ENCODE data around the gene HOXB2.

The HOXB2 gene

DNA sequence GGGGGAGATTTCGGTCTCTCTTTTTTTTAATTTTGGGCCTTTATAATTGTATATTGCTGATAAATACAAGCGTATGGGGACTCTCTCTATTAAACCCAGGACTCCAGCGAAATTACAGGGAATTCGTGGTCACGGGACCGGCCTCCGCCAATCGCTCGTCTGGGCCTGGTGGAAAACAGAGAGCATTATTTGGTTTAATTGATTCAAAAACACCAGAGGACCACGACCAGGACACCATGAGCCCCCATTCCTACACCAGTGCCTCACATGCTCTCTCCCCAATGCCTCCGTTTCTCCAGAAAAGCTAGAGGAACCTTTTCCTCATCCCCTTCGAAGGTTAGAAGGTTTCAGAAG, at the start of gene HOXB2:
TSS of gene HOXB2 (minus strand) at position 88 of the 354 bp plus-strand sequence. CDS start 198 bp downstream, outside the sequence.
- no peak for DNase-seq

DNA sequence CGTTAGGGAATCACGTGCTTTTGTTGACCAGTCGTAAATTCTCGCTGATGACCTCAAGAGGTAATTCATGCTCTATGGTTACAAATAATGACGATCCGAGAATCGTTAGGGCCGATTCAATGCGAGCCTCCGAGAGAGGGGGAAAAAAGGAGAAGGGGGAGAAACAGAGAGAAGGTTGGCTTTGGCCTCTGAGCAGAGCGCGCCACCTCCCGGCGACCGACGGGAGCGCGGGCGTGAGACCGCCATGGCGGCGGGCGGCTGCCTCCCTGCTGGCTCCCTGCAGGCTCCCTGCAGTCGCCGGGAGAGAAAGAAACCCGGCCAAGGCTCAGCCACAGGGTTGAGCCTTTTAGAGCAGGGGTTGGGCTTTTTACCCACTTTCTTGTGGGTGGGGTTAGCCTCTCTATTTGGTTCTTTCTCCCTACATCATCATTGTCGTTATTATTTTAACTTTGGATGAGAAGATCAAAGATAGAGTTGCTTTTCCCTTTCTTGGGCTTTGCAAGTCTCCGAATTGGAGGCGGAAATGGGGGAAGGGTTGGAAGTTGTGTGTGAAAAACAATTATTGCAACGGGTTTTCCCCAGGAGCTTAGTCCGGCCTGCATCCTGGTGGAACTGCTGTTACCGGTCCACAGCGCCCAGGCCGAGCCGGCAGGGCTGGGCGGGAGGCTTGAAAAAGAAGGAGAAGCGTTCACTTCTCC, 49.1 kb upstream of the HOXB2 start:
- peak; percentile 57 for DNase-seq

DNA sequence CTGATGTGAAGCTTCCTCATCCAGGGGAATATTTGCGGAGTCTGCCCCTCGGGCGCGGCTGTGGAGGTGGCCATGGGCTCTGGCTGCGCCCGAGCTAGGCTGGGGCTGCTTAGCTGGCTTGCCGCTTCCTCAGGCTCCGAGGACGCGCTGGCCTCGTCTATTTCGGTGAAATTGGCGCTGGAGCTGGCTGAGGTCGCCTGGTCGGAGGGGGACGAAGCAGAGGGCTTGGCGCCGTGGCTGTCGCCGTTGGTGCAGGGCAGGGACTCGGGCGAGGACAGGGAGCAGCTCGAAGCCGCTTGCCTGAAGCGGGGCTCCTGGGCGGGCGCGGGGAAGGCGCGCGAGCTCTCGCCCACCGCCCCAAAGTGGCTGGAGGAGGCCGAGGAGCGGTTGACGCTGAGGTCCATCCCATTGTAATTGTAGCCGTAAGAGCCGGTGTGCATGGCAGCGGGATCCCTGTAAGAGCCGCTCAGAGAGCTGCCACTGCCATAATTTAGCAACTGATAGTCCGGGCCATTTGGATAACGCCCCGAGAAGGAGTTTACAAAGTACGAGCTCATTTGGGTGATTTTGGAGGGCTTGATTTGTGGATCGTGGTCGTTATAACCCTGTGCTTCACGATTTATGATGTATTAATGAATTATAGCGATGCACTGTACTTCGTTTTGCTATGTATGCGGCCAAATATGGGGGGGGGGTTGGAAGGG, 48.4 kb upstream of the HOXB2 start, which contains the start of gene HOXB5:
TSS of gene HOXB5 (minus strand) at position 654 of the 704 bp plus-strand sequence. CDS start at position 557, 97 bp downstream.
- no peak for DNase-seq

DNA sequence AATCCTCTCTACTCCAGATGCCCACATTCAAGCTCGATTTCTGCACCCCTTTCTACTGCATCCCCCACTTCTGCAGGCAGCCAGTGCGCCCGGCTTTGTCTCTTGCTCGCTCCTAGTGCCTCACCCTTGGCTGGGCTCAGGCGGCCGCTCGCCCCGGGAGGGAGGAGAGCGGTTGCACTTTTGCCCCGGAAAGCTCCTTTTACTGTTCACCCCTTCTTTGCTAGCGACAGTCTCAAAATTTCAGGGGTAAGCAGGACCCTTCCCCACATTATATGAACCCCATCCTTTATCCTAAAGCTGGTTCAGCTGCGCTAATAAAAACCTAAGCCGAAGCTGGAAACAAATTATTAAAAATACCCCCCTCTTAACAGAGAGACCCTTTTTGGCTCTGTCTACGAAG, 47.7 kb upstream of the HOXB2 start:
- DNase-seq: no peak

DNA sequence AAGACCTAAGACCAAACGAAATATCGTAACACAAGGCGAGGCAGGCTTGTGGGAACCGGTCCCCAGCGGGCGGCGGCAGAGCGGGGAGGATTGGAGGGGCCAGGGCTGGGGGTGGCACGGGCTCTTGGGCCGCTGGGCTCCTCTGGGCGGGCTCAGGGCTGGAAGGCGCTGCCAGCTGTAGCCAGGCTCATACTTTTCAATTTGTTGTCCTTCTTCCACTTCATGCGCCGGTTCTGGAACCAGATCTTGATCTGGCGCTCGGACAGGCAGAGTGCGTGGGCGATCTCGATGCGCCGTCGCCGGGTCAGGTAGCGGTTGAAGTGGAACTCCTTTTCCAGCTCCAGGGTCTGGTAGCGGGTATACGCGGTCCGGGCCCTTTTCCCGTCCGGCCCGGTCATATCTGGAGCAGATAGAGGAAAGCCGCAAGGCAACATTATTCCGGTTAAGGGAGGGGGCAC, 47.2 kb upstream of the HOXB2 start:
- no peak for DNase-seq

DNA sequence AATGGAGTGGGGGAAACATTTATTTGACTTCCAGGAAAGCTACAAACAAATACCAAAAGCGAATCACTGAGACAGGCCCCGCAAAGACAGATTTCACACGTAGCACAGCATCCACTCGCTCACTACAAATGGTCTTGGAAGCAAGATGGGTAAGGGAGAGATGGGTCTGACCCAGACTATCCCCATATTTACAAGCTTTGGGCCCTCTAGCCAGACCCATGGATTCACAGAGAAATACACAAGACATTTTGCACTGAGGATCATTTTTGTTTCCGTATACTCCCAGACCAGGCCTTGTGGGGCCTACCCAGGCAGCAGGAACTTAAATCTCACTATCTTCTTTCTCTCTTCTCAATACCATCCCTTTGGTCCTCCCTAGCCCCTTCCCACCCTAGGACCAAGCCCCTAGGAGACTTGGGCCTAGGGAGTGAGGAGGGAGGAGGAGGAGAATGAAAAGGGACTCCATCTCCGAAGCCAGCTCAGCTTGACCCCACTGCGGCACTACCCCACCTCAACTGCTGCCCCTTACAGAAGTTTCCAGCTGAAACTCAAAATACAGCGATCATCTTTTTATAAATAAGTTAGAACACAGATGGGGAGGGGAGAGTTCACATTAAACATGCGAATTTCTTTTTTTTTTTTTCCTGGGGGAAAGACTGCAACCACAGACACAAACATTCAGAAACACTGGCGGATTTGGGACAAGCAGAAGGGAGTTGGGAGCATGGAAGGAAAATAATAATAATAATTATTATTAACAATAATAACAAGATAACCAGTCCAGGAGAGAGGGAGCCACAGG, 46.5 kb upstream of the HOXB2 start:
- DNase-seq: no peak

DNA sequence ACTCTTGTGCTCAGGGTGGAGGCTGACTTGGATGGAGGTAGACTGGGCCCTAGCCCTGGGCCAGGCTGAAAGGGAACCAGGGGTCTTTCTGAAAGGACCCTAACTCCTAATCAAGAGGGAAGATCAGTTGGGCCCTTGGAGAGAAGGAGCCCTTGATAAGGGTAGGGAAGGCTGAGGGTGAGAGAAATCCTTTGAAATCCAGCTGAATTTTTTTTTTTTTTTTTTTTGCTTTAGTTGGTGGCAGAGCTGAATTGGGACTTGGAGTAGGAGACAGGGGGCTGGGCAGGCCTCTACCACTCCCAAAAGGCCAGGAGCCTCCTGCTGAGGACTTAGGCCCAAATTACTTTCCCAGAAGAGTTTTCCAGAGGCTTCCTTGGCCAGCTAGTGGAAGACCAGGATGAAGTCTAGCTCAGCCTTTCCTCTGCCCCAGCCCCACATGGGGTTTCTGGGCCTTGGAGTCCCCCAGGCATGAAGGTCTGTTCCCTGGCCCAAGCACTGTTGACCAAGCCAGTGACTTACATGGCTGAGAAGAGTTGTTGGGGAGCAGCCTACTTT, 45.8 kb upstream of the HOXB2 start:
- no peak for DNase-seq

DNA sequence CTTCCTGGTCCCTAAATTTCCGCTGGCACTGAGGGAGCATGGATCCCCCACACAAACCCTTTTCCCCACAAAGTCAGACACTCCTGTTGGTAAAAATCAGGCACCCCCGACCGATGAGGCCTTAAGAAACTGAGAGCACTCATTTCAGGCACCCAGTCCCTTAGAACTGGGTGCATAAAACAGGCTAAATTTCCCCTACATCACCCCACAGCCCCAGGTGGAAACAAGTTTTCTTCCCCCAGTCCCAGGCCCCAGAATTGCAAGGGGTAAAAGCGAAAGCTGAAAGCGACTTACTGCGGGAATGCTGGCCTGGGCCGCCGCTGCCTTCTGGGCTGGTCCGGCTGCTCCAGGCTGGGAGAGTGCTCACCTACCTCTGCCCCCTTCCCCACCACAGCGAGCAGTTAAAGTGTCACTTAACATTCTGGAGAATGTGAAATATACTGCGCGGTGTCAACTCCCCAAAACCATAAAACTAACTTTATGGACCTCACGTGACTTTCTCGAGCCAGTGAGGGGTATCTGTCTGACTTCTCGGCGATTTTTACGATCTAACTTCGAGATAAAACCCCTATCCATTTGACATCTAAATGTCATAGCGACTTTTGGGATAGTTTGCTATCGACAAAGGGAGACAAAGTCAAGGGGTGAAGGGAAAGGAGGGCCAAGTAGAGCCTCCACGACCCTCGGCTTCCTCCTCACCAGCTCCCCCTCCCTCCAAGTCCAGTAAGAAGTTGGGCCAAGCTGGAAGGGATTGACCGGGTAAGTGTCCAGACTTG, 45.1 kb upstream of the HOXB2 start, which contains the start of gene HOXB3:
TSS of gene HOXB3 (minus strand) at position 411 of the 776 bp plus-strand sequence. CDS start 37,767 bp downstream, outside the sequence.
- no peak for DNase-seq

DNA sequence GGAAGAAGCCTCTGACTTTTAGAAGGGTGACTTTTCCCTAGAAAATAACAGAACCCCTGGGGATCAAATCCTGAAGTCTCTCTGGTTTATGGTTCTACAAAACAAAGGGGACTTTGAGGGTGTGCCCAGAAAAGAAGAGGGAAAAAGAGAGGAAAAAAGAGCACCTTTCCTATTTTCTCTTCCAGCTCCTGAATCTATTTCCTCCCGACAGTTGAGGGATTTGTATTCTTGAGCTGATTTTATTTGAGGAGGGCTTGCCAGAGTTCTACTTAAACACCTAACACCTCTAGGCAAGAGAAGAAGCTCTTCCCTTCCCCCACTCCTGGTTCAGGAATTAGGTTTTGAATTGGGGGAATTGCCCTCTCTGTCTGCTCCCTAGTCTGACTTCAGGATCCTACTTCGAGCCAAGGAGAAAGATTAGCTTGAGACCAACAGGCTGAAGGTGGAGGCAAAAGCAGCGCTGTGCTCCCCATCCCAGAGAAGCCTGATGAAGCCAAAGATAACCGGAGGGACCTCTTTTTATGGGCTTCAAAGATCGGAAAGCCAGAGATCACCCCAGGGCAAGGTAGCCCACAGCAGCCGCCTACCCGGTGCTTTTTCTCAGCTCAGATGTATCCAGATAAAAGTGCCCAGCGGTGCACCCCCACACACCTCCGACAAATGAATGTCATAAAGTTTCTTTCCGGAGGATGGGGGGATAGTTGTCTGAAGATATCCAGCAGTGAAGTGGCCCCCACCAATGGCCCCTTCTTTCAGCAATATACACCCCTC, 44.3 kb upstream of the HOXB2 start:
- DNase-seq: no peak

DNA sequence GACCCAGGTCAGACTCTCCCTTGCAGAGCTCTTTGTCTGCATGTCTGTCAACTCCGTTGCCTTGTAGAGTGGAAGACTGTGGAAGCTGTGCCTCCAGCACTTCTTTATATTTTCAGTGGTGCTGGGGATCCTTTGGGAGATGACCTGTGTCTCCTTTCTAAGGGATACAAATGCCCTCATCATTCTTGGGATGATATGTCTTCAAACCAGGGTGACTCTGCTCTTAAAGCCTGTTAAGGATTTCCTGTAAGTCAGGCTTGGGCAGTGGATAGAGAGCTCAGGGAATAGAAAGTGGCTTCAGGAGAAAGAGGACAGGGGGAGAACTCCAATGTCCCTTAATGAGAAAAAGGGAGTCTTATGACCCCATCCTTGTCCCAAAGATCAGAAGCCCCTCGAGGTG, 43.6 kb upstream of the HOXB2 start:
- DNase-seq: no peak

DNA sequence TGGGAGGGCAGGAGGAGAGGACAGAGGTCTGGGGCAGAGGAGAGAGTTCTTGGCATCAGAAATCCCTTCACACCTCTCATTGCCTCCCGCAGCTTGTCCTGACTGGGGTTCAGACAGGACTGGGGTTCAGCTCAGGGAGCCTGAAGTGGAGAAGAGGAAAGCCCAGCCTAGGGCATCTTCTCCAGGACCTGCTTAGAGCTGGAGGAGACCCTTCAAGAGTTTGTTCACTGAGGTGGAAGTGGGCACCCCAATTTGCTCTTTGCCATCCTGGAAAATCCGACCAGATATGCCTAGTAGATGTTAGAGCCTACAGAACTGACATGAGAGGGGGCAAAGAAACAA, 43.1 kb upstream of the HOXB2 start:
- no peak for DNase-seq

DNA sequence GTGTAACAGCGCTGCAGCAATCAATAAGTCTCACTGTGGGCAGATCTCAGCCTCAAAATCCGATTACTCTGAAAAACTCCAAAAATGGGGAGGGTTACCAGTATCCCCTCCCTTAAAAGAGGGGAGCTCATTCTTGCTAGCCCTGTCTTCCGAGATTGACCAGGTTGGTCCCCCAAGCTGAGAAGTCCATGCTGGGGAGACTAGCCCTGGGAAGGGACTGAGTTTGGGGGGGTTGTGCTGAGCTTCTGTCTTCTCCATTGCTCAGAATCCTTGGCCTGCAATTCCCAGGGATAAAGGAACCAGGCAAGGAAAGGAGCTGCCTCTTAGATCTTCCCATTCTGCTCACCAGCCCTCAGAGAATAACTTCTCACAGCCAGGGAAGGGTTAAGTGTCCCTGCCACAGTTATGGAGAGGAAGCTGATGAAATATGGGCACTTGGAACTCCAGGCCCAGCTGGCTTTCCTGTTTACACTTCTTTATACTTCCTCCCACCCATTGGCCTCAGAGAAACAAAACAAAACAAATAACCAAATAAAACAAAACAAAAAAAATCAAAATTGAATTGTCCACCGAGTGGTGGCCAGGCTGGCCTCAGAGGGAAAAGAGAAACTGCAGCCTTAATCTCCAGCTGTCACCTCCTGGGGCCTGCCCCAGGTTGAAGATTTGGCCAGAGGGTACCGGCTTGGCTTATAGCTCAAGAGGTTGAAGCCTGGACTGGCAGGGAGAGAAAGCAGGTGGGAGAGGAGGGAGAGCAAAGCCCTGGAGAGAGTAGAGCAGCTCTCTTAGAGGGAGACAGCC, 42.6 kb upstream of the HOXB2 start:
- no peak for DNase-seq

DNA sequence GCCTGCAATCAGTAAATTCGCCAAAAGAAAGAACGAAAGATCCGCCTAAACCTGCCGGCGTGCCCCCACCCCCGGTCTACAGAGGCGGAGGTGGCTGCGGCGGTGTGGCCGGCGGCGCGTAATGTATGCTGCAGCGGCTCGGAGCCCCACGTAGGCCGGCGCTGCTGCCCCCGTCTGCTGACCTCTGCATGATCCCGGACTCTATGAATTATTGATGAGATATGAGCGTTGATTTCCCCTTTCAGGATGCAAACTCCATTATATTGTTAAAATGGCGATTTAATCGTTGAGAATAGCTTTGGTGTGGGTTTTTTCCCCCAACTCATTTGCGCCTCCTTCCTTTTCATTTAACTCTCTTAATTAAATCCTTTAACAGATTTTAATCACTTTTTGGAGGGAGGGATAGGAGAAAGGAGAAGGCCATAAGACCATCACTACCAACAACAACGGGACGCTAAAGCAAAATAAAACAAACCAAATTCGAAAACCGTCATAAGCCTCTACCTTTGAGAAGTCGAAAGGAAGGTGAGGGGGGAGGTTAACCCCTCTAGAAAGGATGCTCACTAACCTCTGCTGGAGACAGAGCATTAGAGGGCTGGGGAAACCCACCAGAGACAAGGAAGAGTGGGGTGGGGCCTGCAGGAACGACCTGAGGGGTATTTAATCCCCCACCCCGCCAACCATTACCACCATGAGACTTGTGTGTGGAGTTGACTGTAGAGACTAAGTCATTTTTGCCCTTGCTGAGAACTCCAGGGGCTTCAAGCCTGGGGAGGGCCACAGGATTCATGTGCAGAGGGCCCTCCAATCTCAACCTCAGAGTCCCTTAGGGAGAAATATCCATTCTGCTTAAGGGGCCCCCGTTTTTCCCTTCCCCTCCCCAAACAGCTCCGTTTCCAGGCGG, 41.7 kb upstream of the HOXB2 start:
- no peak for DNase-seq

DNA sequence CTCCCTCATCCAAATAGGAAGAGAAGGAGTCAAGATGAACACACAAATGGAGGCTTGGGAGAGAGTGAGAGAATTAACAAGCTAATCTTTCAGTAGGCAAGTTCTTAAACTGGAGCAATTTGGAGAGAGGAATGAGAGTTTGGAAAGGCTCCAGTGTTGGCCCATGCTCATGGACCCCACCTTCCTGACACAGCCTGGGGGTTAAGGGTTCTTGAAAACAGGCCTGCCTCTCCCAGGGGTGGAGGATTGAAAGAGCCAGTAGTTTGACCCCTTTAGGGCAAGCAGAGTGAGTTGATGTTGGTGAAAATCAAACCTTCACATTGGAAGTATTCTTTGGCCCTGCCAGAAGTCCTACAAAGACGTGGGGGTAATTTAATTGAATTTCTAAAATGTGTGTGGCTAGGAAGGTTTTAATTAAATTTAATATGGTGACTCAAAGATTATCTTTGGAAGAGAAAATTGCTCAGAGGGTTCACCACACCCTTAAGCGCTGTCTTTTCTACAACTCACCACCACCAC, 39.4 kb upstream of the HOXB2 start:
- DNase-seq: no peak

DNA sequence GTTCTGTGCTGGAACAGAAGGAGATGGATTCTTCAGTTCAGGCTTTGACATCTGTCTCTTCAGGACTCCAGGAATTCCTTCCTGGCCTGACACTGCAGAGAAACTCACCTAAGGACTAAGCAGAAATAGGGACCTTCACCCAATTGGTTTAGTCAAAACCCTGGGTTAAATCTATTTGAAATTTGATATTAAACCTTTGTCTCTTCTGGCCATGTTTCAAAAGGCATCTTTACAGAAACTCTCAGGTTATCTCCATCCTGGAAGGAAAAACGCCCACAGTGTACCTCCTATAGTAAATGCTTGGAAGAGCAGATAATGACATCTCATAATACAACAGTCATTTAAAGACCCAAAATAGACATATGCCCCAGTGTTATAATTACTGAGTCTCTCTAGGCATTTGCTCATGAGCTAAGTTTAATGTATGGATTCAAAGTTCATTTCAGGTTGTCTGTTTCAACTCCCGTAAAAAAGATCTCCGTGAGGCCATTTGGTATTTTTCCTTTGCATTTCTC, 38.9 kb upstream of the HOXB2 start:
- DNase-seq: no peak

DNA sequence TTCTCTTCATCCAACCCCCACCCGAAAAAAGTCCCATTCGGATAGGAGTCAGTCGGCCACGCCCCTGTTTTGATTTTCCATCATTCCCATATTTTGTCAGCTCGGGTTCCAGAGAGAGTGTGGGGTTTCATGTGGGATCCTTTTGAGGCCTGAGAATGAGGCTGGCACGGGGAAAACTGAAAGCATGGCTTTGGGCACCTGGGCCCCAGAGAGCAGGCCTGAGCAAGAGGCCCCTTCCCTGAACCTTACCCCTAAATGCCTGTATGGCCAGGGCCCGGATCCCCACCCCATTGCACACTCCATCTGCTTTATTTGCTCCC, 37.8 kb upstream of the HOXB2 start:
- no peak for DNase-seq

DNA sequence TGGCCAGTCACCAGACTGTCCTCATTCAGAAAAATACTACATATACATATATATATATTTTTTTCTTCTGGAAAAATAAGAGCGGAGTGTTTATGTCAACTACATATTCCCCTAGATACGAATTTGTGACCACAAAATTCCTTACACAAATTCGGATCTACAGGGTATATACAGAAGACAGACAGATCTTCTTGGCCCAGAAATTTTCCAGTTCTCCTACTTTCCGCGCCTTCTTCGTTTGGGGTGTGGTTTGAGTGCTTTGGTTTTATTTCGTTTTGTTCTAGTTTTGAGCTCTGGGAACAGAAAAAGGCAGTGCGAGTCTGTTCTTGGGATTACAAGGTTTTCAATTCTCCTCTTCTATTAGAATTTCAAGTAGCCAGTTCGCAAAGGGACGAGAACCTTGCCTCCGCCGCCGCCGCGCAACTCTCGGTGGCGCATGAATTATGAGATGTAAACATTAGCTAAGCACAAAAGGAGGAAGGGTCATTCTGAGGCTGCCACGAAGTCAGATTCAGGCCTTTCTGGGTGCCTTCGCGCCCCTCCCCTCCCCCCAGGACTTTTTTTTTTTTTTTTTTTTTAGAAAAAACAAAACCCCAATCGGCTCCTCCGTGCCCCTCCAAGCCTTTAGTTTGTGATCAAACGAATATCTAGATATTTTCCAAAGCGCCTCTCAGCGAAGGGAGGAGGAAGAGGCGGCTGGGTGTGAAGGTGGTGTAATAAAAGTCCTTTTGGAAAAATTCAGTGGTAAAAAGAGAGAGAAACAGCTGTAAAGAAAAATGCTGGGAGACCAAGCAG, 35.0 kb upstream of the HOXB2 start:
- no peak for DNase-seq

DNA sequence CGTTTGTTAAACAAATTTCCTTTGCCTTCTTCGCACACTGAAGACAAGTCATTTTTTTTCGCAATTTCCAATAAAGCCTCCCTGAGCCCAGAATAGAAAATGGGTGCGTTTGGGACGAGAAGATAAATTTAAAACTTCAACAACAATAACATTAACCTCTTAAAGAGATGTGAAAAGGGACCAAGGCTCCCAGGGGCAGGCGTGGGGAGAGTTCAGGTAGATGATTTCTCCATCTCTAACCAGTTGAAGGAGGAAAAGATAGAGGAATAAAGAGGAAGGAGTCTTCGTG, 34.5 kb upstream of the HOXB2 start:
- no peak for DNase-seq

Measured in T1000 (cell line).